GM18508 (cell line): ENCODE data around the gene ZBTB12.
"Not testable (repeated sequence)": the region's sequence is repeated elsewhere in the genome, so short reads cannot be mapped to it uniquely, and the experiment has no call there.

Experiments
- ATAC-seq: cut with Tn5 transposase; IDR thresholded peaks from one replicate; pipeline ENCODE4 v1.9.1; 2021; ENCODE audit warnings: moderate number of reproducible peaks; ENCODE audit not compliant: insufficient read depth, unreplicated experiment

Gene ZBTB12

GRCh38 chr6:31922942-31923341 is 21.1 kb upstream of the ZBTB12 start:
- no peak for ATAC-seq

DNA sequence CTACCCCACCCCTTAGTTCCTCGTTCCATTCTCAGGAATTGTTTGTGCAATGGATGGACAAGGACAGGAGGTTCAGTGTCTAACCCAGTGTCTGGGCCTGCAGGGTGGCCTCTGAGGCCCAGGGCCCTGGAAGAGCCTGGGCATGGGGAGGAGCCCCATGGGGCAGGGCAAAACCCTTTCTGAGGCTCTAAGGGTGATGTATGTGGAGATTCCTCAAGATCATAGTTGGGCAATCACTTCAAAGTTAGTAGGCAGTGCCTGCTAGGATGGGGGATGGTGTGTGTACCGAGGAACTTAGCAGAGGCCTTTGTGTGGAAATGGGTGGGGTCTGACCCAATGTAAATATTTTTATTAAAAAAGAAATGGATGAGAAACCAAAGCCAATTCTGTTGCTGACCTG is 18.9 kb upstream of the ZBTB12 start:
- ATAC-seq: no peak

DNA sequence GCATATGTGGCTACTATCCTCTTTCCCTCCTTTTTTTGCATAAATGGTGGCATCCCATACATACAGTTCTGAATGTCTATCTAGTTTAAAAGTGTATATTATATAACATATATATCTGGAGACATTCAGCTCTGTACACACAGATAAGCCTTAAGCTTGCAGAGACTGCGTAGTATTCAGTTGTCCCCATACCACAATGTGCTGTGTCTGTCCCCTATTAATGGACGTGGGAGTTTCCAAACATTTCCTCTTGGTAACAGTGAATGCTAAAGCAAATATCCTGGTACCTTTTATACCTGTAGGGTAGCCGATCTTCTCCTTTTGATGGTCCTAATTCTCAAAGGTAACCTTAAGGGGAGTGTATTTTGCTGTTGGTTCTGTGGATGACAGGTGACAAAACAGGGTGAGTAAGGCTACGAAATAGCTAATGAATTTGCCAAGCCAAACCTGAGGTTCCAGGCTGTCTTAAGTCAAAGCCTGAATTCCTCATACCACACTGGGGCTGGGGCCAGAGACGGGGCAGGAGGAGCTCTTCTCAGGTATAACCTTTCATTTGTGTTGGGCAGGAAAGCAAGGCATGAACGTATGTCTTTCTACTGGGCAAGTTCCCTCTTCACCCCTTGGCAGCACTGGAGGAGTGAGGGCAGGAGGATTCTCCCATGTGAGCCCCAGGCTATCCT is 17.9 kb upstream of the ZBTB12 start:
- ATAC-seq: no peak

- ATAC-seq: no peak
Measured at GRCh38 chr6:31918069-31918720, 16.3 kb upstream of the ZBTB12 start.

GRCh38 chr6:31915756-31916155 is 13.9 kb upstream of the ZBTB12 start:
- no peak for ATAC-seq

DNA sequence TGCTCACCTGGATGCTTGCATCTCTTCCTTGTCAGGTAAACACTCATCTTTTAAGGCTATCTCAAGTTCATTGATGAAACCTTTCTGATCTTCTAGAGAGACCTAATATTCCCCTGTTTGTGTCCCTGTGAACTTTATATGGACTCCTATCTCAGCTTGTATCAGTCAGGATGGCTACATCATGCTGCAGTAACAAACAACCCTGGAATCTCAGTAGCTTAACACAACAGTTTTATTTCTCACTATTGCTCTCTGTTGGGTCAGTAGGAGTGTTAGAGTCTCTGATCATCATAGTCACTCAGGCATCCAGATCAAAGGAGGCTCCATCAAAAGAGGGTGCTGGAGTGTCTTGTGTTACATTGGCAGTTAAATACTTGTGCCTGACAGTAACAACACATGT is 13.5 kb upstream of the ZBTB12 start:
- ATAC-seq: no peak

GRCh38 chr6:31911826-31912585 is 10.1 kb upstream of the ZBTB12 start:
- ATAC-seq: no peak

- not testable (repeated sequence) for ATAC-seq
Measured at GRCh38 chr6:31909298-31909697, 7.4 kb upstream of the ZBTB12 start.

DNA sequence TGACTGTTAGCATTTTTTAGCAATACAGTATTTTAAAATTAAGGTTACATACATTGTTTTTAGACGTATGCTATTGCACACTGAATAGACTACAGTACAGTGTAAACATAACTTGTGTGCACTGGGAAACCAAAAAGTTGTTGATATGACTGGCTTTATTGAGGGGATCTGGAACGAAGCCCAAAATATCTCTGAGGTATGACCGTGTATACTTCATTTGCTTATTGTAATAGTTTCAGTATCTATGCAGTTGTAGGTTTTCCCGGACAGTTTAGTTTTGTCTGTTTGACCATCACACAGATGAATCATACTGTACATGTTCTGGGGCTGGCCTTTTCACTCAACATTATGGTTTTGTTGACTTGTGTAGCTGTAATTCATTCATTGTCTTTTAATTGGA is 6.9 kb upstream of the ZBTB12 start:
- no peak for ATAC-seq

DNA sequence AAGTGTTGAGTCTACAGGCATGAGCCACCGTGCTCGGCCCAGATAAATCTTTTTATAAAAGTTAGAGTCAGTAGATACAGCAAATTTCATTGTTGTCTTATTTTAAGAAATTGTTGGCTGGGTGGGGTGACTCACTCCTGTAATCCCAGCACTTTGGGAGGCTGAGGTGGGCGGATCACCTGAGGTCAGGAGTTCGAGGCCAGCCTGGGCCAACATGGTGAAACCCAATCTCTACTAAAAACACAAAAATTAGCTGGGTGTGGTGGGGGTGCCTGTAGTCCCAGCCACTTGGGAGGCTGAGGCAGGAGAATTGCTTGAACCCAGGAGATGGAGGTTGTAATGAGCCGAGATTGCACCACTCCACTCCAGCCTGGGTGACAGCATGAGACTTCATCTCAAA is 6.4 kb upstream of the ZBTB12 start:
- ATAC-seq: not testable (repeated sequence)

- ATAC-seq: no peak
Measured at GRCh38 chr6:31907158-31907813, 5.4 kb upstream of the ZBTB12 start.

DNA sequence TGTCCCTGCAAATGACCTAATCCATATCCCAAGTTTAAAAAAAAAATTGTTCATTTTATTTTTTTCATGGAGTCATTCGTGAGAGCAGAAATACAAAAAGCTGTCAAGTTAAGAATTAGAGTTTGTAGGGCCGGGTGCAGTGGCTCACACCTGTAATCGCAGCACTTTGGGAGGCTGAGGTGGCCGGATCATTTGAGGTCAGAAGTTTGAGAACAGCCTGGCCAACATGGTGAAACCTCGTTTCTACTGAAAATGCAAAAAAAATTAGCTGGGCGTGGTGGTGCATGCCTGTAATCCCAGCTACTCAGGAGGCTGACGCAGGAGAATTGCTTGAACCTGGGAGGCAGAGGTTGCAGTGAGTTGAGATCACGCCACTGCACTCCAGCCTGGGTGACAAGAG is 4.8 kb upstream of the ZBTB12 start:
- ATAC-seq: not testable (repeated sequence)

- ATAC-seq: no peak
Measured at GRCh38 chr6:31906122-31906521, 4.2 kb upstream of the ZBTB12 start.

DNA sequence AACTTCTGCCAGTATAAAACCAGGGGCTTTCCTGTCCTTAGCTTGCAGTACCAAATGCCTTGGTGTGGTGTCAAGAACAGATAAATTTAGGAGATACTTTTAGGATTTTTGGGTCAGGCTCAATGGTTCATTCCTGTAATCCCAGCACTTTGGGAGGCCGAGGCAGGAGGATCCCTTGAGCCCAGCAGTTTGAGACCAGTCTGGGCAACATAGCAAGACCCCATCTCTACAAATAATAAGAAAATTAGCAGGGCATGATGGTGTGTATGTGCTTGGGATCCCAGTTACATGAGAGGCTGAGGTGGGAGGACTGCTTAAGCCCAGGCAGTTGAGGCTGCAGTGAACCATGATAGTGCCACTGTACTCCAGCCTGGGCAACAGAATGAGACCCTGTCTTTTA is 3.2 kb upstream of the ZBTB12 start:
- no peak for ATAC-seq

- no peak for ATAC-seq
Measured at GRCh38 chr6:31903957-31904356, 2.1 kb upstream of the ZBTB12 start.

DNA sequence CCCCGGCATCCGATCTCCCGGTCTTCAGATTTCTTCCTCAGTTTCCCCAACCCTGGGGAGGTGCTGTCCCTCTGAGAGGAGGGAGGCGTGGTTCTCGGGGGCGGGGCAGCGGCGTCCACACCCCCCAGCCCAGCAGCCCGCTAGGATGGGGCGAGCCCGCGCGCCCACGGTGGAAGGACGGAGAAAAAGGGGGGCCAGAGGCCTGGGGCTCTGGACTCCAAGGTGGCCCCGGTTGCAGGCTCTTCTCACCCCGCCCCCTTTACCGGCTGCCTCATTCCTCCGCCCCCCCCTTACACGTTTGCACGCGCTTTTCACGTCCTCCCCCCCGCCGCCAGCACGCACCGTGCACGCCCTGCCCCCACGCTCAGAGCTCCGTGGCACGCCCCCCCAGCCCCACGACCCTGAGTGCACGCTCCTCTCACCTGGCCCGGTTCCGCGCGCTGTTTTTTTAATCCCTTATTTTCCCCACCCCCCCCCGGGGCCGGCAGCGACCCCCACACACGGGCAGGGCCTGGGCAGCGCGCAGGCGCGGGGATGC is 402 bp downstream of the ZBTB12 start:
- no peak for ATAC-seq

DNA sequence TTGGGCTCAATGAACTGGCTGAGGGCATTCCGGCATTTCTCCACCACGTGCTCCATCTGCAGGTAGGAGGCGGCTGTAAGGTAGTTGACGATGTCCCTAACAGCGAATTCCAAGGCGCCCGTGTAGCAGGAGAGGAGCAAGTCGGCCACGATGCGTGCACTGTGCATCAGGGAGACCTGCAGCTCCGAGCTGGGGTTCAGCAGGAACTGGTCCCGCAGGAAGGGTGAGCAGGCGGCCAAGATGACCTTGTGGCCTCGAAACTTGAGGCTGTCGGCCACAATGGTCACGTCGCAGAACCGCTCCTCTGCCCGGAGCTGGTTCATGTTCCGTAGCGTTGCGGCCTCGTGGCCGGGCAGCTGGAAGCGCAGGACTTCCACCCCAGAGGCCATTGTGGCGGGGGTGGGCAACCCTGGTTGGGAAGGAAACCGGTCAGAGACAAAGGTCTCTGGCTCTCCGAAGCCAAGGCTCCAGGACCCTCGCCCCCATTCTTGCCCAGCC is 920 bp downstream of the ZBTB12 start:
- ATAC-seq: no peak

DNA sequence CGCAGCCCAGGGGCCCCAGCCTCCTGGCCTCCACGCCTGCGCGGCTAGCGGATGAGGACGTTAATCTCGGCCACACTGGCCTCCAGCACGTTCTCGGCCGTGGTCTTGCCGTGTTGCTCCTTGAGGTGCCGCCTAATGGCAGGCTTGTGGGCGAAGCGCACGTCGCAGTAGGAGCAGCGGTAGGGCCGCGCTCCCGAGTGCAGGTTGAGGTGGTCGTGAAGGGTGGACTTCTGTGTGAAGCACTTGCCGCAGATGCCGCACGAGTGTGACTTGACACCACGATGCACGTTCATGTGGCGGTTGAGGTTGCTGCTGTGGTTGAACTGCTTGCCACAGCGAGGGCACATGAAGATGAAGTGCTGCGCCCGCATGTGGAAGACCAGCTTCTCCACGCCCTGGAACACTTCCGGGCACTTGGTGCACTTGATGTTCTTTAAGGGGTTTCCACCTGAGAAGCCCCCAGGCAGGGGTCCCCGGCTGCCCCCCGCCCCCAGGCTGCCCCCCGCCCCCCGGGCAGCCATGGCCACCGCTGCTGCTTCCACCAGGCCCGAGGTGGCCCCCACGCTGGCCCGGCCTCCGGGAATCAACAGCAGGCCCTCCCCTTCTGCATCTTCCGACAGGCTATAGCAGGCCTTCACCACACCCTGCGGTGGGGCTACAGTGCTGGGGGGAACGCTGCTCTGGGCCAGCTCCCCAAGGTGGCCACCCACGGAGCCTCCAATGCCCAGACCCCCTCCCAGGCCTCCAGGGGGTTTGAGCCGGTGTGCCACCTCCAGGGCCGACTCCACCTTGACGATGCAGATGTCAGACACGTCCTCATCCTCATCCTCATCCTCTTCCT is 1.8 kb downstream of the ZBTB12 start:
- ATAC-seq: no peak

- ATAC-seq: no peak
Measured at GRCh38 chr6:31899215-31899614, 2.7 kb downstream of the ZBTB12 start.
